Right cardiac atrium (tissue), 5 donors: ENCODE results near the gene ZRANB3. TPM values are rescaled to one million over a fixed set of nuclear protein-coding genes. Genes with fewer than 3 reads are reported as not detected.
"Not testable (repeated sequence)": the region's sequence is repeated elsewhere in the genome, so short reads cannot be mapped to it uniquely, and the experiment has no call there.

Experiments used
- ATAC-seq, 2 donors: fragments of 200-7000 bp; cut with Tn5 transposase; one replicate each; pipeline versions ENCODE4 v1.8.0 to v1.9.1; 2020; ENCODE audit warnings: moderate library complexity in 2 of 2, mild to moderate bottlenecking in 1 of 2
- DNase-seq, 3 donors: peaks; one replicate each; pipeline ENCODE4 v3.0.0-alpha.2; 2020
- H3K27ac ChIP-seq: one replicate; pipeline ENCODE4 v1.5.1; 2013; ENCODE audit warnings: mild to moderate bottlenecking, low read length, control low read depth, moderate library complexity
- H3K27me3 ChIP-seq: one replicate; pipeline ENCODE4 v1.6.1; 2013; ENCODE audit not compliant: control insufficient read depth, insufficient read depth
- H3K4me1 ChIP-seq: one replicate; pipeline ENCODE4 v1.6.1; 2013; ENCODE audit warnings: low read length; ENCODE audit not compliant: control insufficient read depth, insufficient read depth
- H3K4me3 ChIP-seq: one replicate; pipeline ENCODE4 v1.5.1; 2013; ENCODE audit warnings: low read length, control low read depth
- H3K9me3 ChIP-seq: one replicate; pipeline ENCODE4 v1.6.1; 2013; ENCODE audit warnings: low read length; ENCODE audit not compliant: control insufficient read depth
- WGBS: extraction: QIAGEN DNeasy Blood & Tissue Kit; methylation state at CpG from one replicate; pipeline ENCODE4 v1.1.7; 2013; 5-methylcytosine and 5-hydroxymethylcytosine counted together
- intact Hi-C, 4 donors: fragments of 100-400 bp; cut with DNase I; formaldehyde crosslinking; loops; one replicate each; pipeline versions ENCODE4 v1.11.0 to v1.14.0; 2022 to 2023
- polyA plus RNA-seq: library from polyadenylated mRNA; stranded (reverse); fragments of 200-250 nt; gene quantifications from one replicate; pipeline ENCODE4 v1.2.3, GENCODE V29; 2013
- total RNA-seq, 4 donors: library from RNA; stranded (reverse); fragmentation: NEBNext Ultra II Directional; extraction: Animal tissue kit (Norgen Biotek cat#: 25700); gene quantifications; one replicate each; pipeline ENCODE4 v1.2.1, GENCODE V29; 2021
- donor health status: healthy with polysubstance abuse.
- donor health status: DM: no; HTN: yes; CAD: no.
- donor health status: DM: no; HTN: no; CAD: no.
- donor health status: DM: no; HTN: yes; CAD: no; lungs with severe emphysema.
- donor health status: DM: yes; HTN: yes; CAD: no.

The ZRANB3 gene
- total and polyA plus RNA-seq, 5 donors, result 0.88 to 4.1 (median 2.6) TPM

- H3K4me1 ChIP-seq, ATAC-seq, H3K9me3 ChIP-seq, H3K27ac ChIP-seq, DNase-seq, H3K4me3 ChIP-seq, intact Hi-C loops, H3K27me3 ChIP-seq: not testable (repeated sequence)
- 98% methylated on average over 15 of the region's 15 CpGs for WGBS
These were observed 2.5 kb upstream of the ZRANB3 start for GRCh38 chr2:135533545-135533944.

- Histone ChIP-seq H3K9me3 (no peaks in the 10 kb centered on the region), H3K27me3 (no peaks in the 10 kb centered on the region), H3K4me3 (no peak overlapping the region), H3K4me1 (no peaks in the 10 kb centered on the region), H3K27ac (no peak overlapping the region)
- ATAC-seq (no peak), DNase-seq (no peak)
- intact Hi-C loops, result no loop called here
- 50% methylated on average over 3 of the region's 3 CpGs for WGBS
These were observed 1.6 kb upstream of the ZRANB3 start for GRCh38 chr2:135532581-135532980.

- WGBS, result under 1% methylated on average over 75 of the region's 75 CpGs
- DNase-seq (peak; percentile 98), ATAC-seq (peak; percentile 98)
- Histone ChIP-seq H3K27ac (peak within 1 kb of the TSS; percentile 95), H3K4me1 (no peaks in the 10 kb centered on the region), H3K4me3 (peak within 1 kb of the TSS; percentile 85), H3K27me3 (no peaks in the 10 kb centered on the region), H3K9me3 (no peaks in the 10 kb centered on the region)
- intact Hi-C loops, result no loop called here
These were observed 496 bp upstream of the ZRANB3 start, which contains the start of gene R3HDM1 for GRCh38 chr2:135531231-135532197. TSS of gene R3HDM1 (plus strand) at chr2:135531484. CDS start at chr2:135604846, 73,362 bp downstream.

GRCh38 chr2:135528006-135528405 lies 3.0 kb downstream of the ZRANB3 start:
- Histone ChIP-seq H3K9me3 (no peaks in the 10 kb centered on the region), H3K27ac (no peak overlapping the region), H3K27me3 (no peaks in the 10 kb centered on the region), H3K4me3 (no peak overlapping the region), H3K4me1 (no peaks in the 10 kb centered on the region)
- WGBS, result 93% methylated on average over 3 of the region's 3 CpGs
- no peak for ATAC-seq
- intact Hi-C loops, result no loop called here
- no peak for DNase-seq

- WGBS, result 92% methylated on average over 1 of the region's 1 CpG
- H3K27ac ChIP-seq, result no peak overlapping the region
- intact Hi-C loops, result no loop called here
- ATAC-seq (no peak), DNase-seq (no peak)
- no peaks in the 10 kb centered on the region for H3K4me1 ChIP-seq
- H3K4me3 ChIP-seq, result no peak overlapping the region
- no peaks in the 10 kb centered on the region for H3K27me3 ChIP-seq
- H3K9me3 ChIP-seq, result no peaks in the 10 kb centered on the region
These were observed 5.2 kb downstream of the ZRANB3 start for GRCh38 chr2:135525786-135526185.

- ATAC-seq, result no peak
- Histone ChIP-seq H3K27ac (no peak overlapping the region), H3K9me3 (no peaks in the 10 kb centered on the region), H3K4me1 (no peaks in the 10 kb centered on the region), H3K27me3 (no peaks in the 10 kb centered on the region), H3K4me3 (no peak overlapping the region)
- 99% methylated on average over 2 of the region's 2 CpGs for whole genome bisulfite sequencing
- intact Hi-C loops, result no loop called here
- no peak for DNase-seq
These were observed 18.9 kb downstream of the ZRANB3 start for GRCh38 chr2:135512099-135512498.

- ATAC-seq, result no peak
- H3K9me3 ChIP-seq, result no peaks in the 10 kb centered on the region
These were observed 20.4 kb downstream of the ZRANB3 start for GRCh38 chr2:135510577-135510976.

GRCh38 chr2:135504811-135505210 lies 26.2 kb downstream of the ZRANB3 start:
- 84% methylated on average over 1 of the region's 1 CpG for WGBS
- ATAC-seq, result no peak

More at GRCh38 chr2:135510577-135510976, 20.4 kb downstream of the ZRANB3 start:
- no peak overlapping the region for H3K27ac ChIP-seq
- intact Hi-C loops, result no loop called here
- H3K27me3 ChIP-seq, result no peaks in the 10 kb centered on the region
- H3K4me1 ChIP-seq, result no peaks in the 10 kb centered on the region
- no peak overlapping the region for H3K4me3 ChIP-seq
- no peak for DNase-seq
- 97% methylated on average over 5 of the region's 5 CpGs for WGBS

GRCh38 chr2:135498588-135498987 lies 32.4 kb downstream of the ZRANB3 start:
- H3K4me3 ChIP-seq, H3K4me1 ChIP-seq, ATAC-seq, H3K27me3 ChIP-seq, H3K27ac ChIP-seq, DNase-seq, intact Hi-C loops, H3K9me3 ChIP-seq: not testable (repeated sequence)
- WGBS, result 95% methylated on average over 7 of the region's 7 CpGs

More at GRCh38 chr2:135504811-135505210, 26.2 kb downstream of the ZRANB3 start:
- Histone ChIP-seq H3K27ac (no peak overlapping the region), H3K27me3 (no peaks in the 10 kb centered on the region), H3K9me3 (no peaks in the 10 kb centered on the region), H3K4me3 (no peak overlapping the region), H3K4me1 (no peaks in the 10 kb centered on the region)
- intact Hi-C loops, result no loop called here
- DNase-seq, result no peak

- Histone ChIP-seq H3K9me3 (no peaks in the 10 kb centered on the region), H3K4me1 (no peaks in the 10 kb centered on the region), H3K27ac (no peak overlapping the region), H3K4me3 (no peak overlapping the region), H3K27me3 (no peaks in the 10 kb centered on the region)
- intact Hi-C loops, result no loop called here
- ATAC-seq (no peak), DNase-seq (no peak)
- WGBS, result 95% methylated on average over 2 of the region's 2 CpGs
These were observed 36.1 kb downstream of the ZRANB3 start for GRCh38 chr2:135494917-135495316.

- no peaks in the 10 kb centered on the region for H3K4me1 ChIP-seq
- no peaks in the 10 kb centered on the region for H3K9me3 ChIP-seq
- 94% methylated on average over 1 of the region's 1 CpG for WGBS
- H3K4me3 ChIP-seq, result no peak overlapping the region
- no peak overlapping the region for H3K27ac ChIP-seq
- intact Hi-C loops, result no loop called here
- no peaks in the 10 kb centered on the region for H3K27me3 ChIP-seq
- no peak for ATAC-seq
- no peak for DNase-seq
These were observed 36.5 kb downstream of the ZRANB3 start for GRCh38 chr2:135494503-135494902.
